GM19455 (cell line): ENCODE measurements around the gene BDKRB2.

Experiments
- ATAC-seq: cut with Tn5 transposase; IDR thresholded peaks from one replicate; pipeline ENCODE4 v1.9.1; 2021; ENCODE audit not compliant: unreplicated experiment

The BDKRB2 gene

GRCh38 chr14:96250485-96250884, 45.8 kb downstream of the BDKRB2 start:
- no peak for ATAC-seq

GRCh38 chr14:96251656-96252155, 47.1 kb downstream of the BDKRB2 start:
- ATAC-seq: no peak

- no peak for ATAC-seq
Measured at GRCh38 chr14:96252323-96252998, 47.8 kb downstream of the BDKRB2 start.

- ATAC-seq: no peak
Measured at GRCh38 chr14:96252999-96253539, 48.4 kb downstream of the BDKRB2 start.

DNA sequence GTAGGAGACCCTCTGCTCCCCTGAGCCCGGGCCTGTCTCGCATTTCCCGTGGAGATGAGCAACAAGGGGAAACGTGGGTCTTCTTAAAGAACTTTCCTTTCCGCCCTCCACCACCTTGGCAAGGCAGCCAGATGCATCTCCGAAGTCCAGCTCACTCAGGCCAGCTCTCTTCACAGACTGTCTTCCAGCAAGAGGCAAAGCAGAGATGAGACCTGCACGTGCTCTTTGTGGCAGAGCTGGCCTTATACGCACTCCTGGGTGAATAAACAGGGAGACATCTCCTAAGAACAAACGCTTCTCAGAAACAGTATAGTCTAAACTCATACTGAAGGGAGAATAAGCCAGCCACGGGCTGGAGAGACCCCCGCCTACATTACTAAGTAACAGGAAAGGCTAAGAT, 50.0 kb downstream of the BDKRB2 start:
- ATAC-seq: no peak

- ATAC-seq: no peak
Measured at GRCh38 chr14:96255501-96256366, 51.1 kb downstream of the BDKRB2 start, which contains the start of gene BDKRB1. Gene BDKRB1, plus strand, starts transcription at chr14:96256210. Its CDS starts 7,473 bp downstream, at chr14:96263683.

- no peak for ATAC-seq
Measured at GRCh38 chr14:96256407-96256806, 51.8 kb downstream of the BDKRB2 start.

- no peak for ATAC-seq
Measured at GRCh38 chr14:96257056-96257455, 52.4 kb downstream of the BDKRB2 start.

DNA sequence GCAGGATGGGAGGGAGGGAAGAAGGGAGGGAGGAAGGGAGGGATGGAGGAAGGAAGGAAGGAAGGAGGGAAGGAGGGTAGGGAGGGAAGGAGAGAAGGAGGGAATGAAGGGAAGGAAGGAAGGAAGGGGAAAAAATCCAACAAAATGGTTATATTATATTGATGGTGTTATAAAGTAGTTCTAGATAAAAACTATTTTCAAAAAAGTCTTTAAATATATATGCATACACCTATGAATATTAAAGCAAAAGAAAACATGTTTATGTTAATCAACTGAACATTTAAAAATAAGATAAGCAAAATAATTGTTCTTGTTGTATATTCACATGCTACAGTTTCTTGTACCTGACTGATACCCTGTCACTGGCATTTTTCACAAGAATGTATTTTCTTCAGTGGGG, 53.3 kb downstream of the BDKRB2 start:
- ATAC-seq: no peak

DNA sequence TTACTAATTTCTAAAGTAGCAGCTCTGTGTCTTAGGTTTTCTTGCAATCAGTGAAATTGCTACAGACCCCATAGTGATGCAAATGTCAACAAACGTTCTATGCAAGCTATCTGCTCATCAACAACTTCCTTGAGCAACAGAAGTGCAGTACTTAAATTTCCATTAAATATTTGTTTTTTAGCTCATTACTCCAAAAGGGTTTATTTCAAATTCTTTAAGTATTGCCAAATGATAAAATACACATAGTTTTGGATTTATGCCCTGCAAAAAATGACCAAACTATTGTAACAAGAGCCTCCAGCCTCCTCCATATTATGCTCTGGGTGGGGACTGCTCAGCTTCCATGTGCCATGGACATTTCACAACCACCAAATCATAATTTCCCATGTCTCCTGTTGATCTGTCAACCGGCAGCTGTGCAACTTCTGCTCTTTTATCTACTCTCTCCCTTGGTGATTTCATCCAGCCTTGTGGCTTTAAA, 55.7 kb downstream of the BDKRB2 start:
- ATAC-seq: no peak

- no peak for ATAC-seq
Measured at GRCh38 chr14:96261053-96261452, 56.4 kb downstream of the BDKRB2 start.

DNA sequence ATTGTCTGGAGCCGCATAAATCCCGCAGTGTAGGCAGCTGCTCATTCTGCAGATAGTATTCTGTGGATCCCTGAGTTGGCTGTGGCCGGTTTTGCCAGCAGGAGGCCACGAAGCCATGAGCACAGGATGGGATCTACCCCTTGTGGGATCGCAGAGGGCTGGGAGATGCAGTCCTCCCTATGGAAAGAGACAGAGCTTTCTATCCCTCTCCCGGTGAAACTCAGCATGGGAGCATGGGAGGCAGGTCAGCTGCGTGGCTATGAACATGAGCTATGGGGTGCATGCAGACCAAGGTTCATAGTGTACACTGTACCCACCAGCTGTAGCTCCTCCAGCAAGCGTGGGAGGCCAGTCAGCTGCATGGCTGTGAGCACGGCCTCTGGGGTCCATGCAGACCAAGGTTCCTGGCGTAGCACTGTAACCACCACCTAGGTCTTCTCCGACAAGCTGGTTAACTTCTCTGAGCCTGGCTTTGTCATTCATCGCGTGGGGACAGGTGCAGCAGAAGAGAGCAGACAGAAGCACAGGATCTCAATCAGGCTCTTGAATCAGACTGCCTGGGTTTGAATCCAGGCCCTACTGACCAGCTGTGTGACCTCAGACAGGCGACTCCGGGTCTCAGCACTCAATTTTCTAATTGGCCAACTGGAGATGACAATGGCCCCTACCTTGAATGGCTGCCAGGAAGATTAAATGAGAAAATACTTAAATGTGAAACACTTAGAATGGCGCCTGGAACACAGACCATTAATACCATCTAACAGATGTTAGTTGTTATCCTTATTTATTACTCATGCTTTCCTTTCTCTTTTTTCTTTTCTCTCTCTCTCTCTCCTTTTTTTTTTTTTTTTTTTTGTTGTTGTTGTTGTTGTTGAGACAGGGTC, 57.4 kb downstream of the BDKRB2 start:
- ATAC-seq: no peak

- ATAC-seq: no peak
Measured at GRCh38 chr14:96263347-96264199, 58.9 kb downstream of the BDKRB2 start.

DNA sequence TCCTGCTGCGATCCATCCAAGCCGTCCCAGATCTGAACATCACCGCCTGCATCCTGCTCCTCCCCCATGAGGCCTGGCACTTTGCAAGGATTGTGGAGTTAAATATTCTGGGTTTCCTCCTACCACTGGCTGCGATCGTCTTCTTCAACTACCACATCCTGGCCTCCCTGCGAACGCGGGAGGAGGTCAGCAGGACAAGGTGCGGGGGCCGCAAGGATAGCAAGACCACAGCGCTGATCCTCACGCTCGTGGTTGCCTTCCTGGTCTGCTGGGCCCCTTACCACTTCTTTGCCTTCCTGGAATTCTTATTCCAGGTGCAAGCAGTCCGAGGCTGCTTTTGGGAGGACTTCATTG, 59.5 kb downstream of the BDKRB2 start:
- ATAC-seq: no peak

DNA sequence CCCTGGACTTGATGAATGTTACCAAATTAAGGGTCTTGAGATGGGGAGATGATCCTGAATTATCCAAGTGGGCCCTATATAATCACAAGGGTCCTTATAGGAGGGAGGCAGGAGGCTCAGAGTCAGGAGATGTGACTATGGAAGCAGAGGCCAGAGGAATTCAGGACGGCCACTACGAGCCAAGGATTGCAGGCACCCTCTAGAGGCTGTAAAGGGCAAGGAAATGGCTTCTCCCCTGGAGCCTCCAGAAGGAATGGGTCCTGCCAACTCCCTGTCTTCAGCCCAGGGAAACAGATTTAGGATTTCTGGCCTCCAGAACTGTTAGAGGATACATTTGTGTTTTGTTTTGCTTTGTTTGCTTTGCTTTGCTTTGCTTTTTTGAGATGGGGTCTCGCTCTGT, 60.2 kb downstream of the BDKRB2 start:
- ATAC-seq: no peak

DNA sequence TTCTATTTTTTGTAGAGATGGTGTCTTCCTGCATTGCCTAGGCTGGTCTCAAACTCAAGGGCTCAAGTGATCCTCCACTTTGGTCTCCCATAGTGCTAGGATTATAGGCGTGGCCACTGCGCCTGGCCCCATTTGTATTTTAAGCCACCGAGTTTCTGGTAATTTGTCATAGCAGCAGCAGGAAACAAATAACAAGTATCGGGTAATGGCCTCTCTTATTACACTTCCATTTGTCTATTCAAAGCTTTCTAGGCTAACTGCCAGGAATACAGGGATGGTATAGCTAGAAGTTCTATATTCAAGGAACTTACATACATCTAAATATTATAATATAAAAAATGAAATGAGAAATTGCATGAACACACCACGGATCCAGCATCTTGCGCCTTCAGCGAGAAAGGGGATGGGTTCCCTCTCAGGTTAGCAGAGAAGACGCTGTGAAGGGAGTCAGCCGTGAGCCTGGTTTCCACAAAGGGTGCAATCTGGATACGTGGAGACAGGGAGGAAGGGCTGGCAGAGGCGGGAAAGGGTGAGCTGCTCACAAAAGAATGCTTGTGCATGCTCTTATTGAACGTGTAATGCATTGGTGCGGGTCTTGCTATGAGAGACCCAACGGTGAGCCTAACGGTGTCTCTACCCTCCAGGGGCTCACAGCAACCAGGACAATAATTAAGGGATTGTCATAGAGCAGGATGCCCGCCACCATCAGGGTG, 60.9 kb downstream of the BDKRB2 start:
- no peak for ATAC-seq

GRCh38 chr14:96267336-96267735, 62.7 kb downstream of the BDKRB2 start:
- ATAC-seq: no peak

DNA sequence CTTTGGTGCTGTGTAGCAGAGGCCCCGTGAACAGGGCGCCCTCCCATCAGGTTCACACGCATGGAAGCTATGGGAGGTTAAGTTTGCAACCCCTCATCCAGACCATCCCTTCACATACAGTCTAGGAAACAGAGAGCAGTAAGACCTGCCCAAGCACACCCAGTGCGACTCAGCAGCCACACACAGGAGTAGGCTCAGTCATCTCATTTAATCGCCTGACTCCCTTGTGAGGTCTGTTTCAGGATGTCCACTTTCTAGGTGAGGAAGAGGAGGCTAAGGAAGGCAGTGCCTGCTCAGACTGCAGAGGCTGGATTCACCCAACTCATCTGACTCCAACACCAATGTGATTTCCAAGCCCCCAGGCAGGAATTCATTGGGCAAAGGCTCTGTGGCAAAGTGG, 63.3 kb downstream of the BDKRB2 start:
- ATAC-seq: no peak
